ENCODE data around the gene DGKE. TPM values are rescaled to one million over a fixed set of nuclear protein-coding genes. Genes with fewer than 3 reads are reported as not detected.

DGKE gene
- total and polyA plus RNA-seq, 2 donors (not counting 3 experiments of a cell fraction or from before 2014, with no cell fraction given), result 4.9 to 22.9 TPM

- no peaks in the 10 kb centered on the region for H3K9me3 ChIP-seq (replicated peaks; ENCODE audit: control insufficient read depth, insufficient read depth, low read length)
- H3K4me2 ChIP-seq (ENCODE audit: insufficient read depth, low read length), result no peak overlapping the region
- ChIA-PET POLR2A (no interaction called here), CTCF (interaction anchor here (1.1 to 2.5 kb wide), 3 partner anchors 9 to 63 kb away, joined by 4 to 7 read pairs (median 4); no protein-coding TSS in a partner anchor)
- no peak for DNase-seq (ENCODE audit: low read depth, low spot score)
- intact Hi-C loops (cut with micrococcal nuclease) (no loop called here), dilution Hi-C loops (cut with MboI; ENCODE audit: extremely low pct_ligation_motif_present, low sequenced_read_pairs) (no loop called here)
- no peak overlapping the region for H3K9ac ChIP-seq (replicated peaks; ENCODE audit: extremely low read depth, insufficient read depth, low read length)
- no peaks in the 10 kb centered on the region for H3K27me3 ChIP-seq (ENCODE audit: control insufficient read depth in 2 of 2, insufficient read depth in 2 of 2, low read length in 2 of 2)
- H4K20me1 ChIP-seq (replicated peaks; ENCODE audit: control insufficient read depth, extremely low read depth, insufficient read depth, low read length), result no peaks in the 10 kb centered on the region
- no peak for TF ChIP-seq FOS (IDR thresholded peaks at IDR 0.05; ENCODE audit: borderline replicate concordance, insufficient read depth, low read length)
- no peak for TF ChIP-seq MAX (IDR thresholded peaks at IDR 0.05; ENCODE audit: insufficient read depth, insufficient read length)
- TF ChIP-seq EZH2 (IDR thresholded peaks at IDR 0.05; ENCODE audit: borderline replicate concordance, low read depth, low read length, severe bottlenecking), result no peak
- TF ChIP-seq JUN (IDR thresholded peaks at IDR 0.05; ENCODE audit: borderline replicate concordance, insufficient read depth, insufficient read length, low read depth), result no peak
- no peak for TF ChIP-seq CTCF (IDR thresholded peaks at IDR 0.05; ENCODE audit: extremely low read depth in 1 of 2, insufficient read depth in 1 of 2, low read depth in 1 of 2, low read length in 2 of 2)
- TF ChIP-seq POLR2A (IDR thresholded peaks at IDR 0.05; ENCODE audit: low read depth, low read length), result no peak
- TF ChIP-seq GATA2 (IDR thresholded peaks at IDR 0.05; ENCODE audit: insufficient read depth, insufficient read length, low read depth, low read length), result no peak
- TF ChIP-seq POLR2AphosphoS5 (IDR thresholded peaks at IDR 0.05; ENCODE audit: insufficient read depth, low read depth, low read length), result no peak
- H3K79me2 ChIP-seq (ENCODE audit: control insufficient read depth, insufficient read depth, low read length), result no peaks in the 10 kb centered on the region
- no peaks in the 10 kb centered on the region for H3K4me1 ChIP-seq (ENCODE audit: control insufficient read depth, extremely low read depth, insufficient read depth, low read length)
- H3K4me3 ChIP-seq (replicated peaks in 1 of 3; ENCODE audit: insufficient read depth in 1 of 3, low read depth in 1 of 3, low read length in 3 of 3), result no peak overlapping the region
- FAIRE-seq, result no peak
- BruUV-seq (replicated peaks), result no TSS peak
- no peaks in the 10 kb centered on the region for H3K9me1 ChIP-seq (replicated peaks; ENCODE audit: control insufficient read depth, extremely low read depth, insufficient read depth, low read length)
- H2AFZ ChIP-seq (ENCODE audit: low read depth, low read length), result no peak overlapping the region
- H3K36me3 ChIP-seq (ENCODE audit: control insufficient read depth in 2 of 2, extremely low read depth in 1 of 2, insufficient read depth in 2 of 2, low read length in 2 of 2), result no peaks in the 10 kb centered on the region
- no peak overlapping the region for H3K27ac ChIP-seq (ENCODE audit: insufficient read depth, low read depth, low read length)
These were observed 42.8 kb downstream of the DGKE start for GRCh38 chr17:56876766-56877179.

Measured in endothelial cell of umbilical vein (primary cell).